ENCODE data around the gene TRAPPC3L.

The TRAPPC3L gene

DNA sequence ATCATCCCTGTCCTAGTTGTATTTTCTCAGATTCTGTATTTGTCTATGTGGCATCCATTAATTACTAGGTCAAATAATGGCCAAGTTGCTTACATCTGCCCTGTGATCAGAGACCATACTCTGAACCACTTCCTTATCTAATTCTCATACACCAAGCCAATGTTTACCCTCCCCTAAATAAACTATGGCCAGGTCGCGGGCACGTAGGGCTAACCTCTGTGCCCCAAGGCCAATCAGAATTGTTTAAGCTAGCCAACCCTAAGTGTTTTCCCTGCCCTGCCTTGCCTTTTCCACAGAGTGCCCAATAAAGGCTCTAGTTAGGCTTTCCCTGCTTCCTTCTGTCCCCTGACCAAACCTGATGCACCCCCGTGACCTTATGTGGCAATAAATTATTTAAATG is 5.3 kb upstream of the TRAPPC3L start:
- TF ChIP-seq, protein P1, sequence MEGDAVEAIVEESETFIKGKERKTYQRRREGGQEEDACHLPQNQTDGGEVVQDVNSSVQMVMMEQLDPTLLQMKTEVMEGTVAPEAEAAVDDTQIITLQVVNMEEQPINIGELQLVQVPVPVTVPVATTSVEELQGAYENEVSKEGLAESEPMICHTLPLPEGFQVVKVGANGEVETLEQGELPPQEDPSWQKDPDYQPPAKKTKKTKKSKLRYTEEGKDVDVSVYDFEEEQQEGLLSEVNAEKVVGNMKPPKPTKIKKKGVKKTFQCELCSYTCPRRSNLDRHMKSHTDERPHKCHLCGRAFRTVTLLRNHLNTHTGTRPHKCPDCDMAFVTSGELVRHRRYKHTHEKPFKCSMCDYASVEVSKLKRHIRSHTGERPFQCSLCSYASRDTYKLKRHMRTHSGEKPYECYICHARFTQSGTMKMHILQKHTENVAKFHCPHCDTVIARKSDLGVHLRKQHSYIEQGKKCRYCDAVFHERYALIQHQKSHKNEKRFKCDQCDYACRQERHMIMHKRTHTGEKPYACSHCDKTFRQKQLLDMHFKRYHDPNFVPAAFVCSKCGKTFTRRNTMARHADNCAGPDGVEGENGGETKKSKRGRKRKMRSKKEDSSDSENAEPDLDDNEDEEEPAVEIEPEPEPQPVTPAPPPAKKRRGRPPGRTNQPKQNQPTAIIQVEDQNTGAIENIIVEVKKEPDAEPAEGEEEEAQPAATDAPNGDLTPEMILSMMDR (conservative IDR thresholded peaks at IDR 0.05; ENCODE audit: low read depth): no peak
- ChIA-PET POLR2A (ENCODE audit: low non-redundant PET) (no interaction called here), CTCF (interaction anchor here (0.5 kb wide), 1 partner anchor 9 kb away, joined by 3 read pairs; no protein-coding TSS in a partner anchor)
- DNase-seq (ENCODE audit: low spot score): no peak
- no peak overlapping the region for H3K27ac ChIP-seq

DNA sequence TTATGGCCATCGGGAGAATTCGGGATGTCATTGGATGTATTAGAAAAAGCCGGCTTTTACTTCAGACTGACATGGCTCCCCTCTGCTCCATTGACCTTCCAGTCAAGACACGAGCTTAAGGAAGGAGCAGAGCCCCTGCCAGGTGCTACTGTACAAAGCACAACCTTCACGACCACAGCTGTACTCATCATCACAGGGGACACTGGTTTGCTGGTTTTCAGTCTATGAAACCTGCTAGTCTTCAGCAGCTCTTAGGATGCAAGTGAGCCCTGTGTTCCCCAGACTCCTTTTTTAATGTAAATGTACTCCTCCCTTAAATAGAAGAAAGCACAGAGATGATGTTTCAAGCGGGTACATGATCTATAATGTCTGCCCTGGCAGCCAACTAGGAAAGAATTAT is 1.9 kb upstream of the TRAPPC3L start:
- POLR2A ChIA-PET (ENCODE audit: low non-redundant PET): no interaction called here
- H3K27ac ChIP-seq: no peak overlapping the region
- CTCF ChIA-PET: interaction anchor here (0.6 kb wide), 1 partner anchor 12 kb away, joined by 3 read pairs; no protein-coding TSS in a partner anchor
- DNase-seq (ENCODE audit: low spot score): no peak
- TF ChIP-seq, protein P1 (conservative IDR thresholded peaks at IDR 0.05; ENCODE audit: low read depth): no peak

DNA sequence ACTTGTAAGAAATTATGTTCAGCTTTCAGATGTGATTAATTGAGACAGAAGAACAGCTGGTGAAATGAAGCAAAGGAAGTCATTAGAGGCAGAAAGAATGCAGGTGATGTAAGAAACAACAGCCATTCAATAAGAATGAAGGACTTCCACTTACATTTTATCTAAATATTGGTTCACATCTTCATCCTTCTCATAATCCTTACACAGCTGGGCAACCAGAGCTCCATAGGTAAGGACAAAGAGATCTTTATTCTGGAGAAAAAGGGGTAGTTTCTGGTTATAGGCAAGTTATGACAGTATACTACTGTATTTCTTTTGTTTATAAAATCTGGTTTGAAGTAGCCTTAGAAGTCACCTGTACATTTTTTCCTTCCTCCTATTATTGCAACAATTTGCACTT is 2.3 kb downstream of the TRAPPC3L start:
- ChIA-PET POLR2A (ENCODE audit: low non-redundant PET) (no interaction called here), CTCF (interaction anchor here (0.6 kb wide), 1 partner anchor 88 kb away, joined by 3 read pairs; no protein-coding TSS in a partner anchor)
- H3K27ac ChIP-seq: no peak overlapping the region
- TF ChIP-seq, protein P1 (conservative IDR thresholded peaks at IDR 0.05; ENCODE audit: low read depth): no peak
- no peak for DNase-seq (ENCODE audit: low spot score)

DNA sequence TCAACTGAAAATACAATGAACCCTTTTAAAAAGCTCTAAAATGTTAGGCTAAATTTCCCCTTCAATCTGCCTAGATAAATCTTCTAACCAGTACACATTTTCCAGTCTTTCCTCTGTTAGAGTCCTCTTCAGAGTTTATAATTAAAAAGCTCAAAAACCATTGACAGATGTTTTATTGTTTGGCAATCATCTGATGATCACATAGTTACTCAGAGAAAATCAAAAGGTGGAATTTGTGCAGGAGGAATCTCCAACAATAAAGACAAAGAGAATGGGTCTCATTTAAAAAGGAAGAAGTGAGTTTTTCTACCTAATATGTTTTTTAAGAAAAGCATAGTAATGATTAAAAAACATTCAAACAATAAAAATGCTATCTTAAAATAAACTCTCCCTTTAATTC is 3.1 kb downstream of the TRAPPC3L start:
- no peak overlapping the region for H3K27ac ChIP-seq
- TF ChIP-seq, protein P1 (conservative IDR thresholded peaks at IDR 0.05; ENCODE audit: low read depth): no peak
- CTCF ChIA-PET: interaction anchor here (0.7 to 1.0 kb wide), 2 partner anchors 9 to 274 kb away, joined by 3 read pairs; no protein-coding TSS in a partner anchor
- peak; percentile 18 for DNase-seq (ENCODE audit: low spot score)
- POLR2A ChIA-PET (ENCODE audit: low non-redundant PET): no interaction called here

DNA sequence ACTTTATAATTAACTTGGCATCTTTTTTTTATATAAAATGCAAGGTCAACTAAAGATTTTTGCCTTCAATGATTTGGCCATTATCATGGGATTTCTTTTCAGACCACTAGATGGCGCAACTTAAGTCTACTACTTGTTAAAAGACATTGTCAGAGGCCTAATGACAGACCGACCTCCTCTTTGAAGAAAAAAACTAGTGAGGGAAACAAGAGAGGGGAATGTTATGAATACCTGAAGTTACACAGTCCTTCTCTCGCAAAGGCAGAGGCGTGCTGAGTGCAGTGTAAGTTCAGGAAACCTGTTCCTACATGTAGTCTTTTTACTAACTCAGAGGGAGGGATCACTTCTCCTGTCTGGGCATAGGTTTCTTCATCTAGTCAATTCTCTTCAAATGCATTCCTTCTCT is 9.3 kb downstream of the TRAPPC3L start:
- TF ChIP-seq, protein P1 (conservative IDR thresholded peaks at IDR 0.05; ENCODE audit: low read depth): peak; percentile 78
- POLR2A ChIA-PET (ENCODE audit: low non-redundant PET): no interaction called here
- CTCF ChIA-PET: no interaction called here
- H3K27ac ChIP-seq: no peak overlapping the region
- DNase-seq (ENCODE audit: low spot score): peak; percentile 40

DNA sequence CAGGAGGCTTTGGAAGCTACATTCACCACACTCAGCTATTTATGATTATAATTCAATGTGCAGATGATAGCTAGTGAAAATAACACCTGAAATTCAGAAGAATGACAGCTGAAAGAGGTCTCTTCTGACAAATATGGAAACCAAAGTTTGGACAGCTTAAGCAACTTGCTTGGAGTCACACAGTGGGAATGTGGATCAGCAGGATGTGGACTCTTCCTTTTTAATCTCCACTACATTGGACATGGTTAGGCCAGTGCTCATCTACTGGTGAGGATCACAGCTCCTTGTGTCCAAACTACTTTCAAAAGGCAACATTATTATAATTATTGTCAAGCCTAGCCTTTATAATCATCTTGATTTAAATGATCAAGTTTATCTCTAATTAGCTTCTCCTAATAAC is 10.4 kb downstream of the TRAPPC3L start:
- no peak for DNase-seq (ENCODE audit: low spot score)
- TF ChIP-seq, protein P1 (conservative IDR thresholded peaks at IDR 0.05; ENCODE audit: low read depth): no peak
- ChIA-PET CTCF (interaction anchor here (0.6 to 4.0 kb wide), 6 partner anchors 13 to 267 kb away, joined by 3 to 14 read pairs (median 4); no protein-coding TSS in a partner anchor), POLR2A (ENCODE audit: low non-redundant PET) (no interaction called here)
- H3K27ac ChIP-seq: no peak overlapping the region

Data from RWPE1 (cell line).